Amniotic stem cell (primary cell): ENCODE results near the gene GYPC.
"Not testable (repeated sequence)": the region's sequence is repeated elsewhere in the genome, so short reads cannot be mapped to it uniquely, and the experiment has no call there.

Source experiments
- DNase-seq: peaks from one replicate; lab custom pipeline; 2025; lab: John Stamatoyannopoulos, UW

The GYPC gene

GRCh38 chr2:126699716-126700581 lies 44.0 kb downstream of the GYPC start:
- no peak for DNase-seq

- DNase-seq = no peak
These were observed 44.7 kb downstream of the GYPC start for GRCh38 chr2:126700677-126701076.

DNA sequence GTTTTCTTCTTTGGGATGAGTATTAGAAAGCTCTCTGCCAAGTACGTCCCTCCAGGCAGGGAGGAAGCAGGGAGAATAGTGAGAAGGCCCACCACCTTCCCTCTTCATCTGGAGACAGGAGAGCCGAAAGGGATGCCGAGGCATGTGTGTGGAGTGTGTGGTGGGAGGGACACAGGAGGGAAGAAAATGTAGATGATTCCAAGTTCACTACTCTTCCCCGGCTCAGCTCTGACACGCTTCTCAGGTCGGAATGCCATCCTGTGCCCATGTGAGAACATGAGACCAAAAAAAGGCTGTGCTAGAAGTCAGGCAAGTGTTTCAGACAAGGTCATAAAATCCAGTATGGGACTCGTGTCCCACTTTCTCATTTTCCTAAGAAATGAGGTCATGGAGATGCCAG lies 47.4 kb downstream of the GYPC start:
- no peak for DNase-seq

- no peak for DNase-seq
These were observed 48.6 kb downstream of the GYPC start for GRCh38 chr2:126704434-126705160.

GRCh38 chr2:126707191-126707590 lies 51.2 kb downstream of the GYPC start:
- DNase-seq = no peak

GRCh38 chr2:126707941-126708340 lies 52.0 kb downstream of the GYPC start:
- no peak for DNase-seq

- no peak for DNase-seq
These were observed 58.4 kb downstream of the GYPC start for GRCh38 chr2:126714191-126714965.

DNA sequence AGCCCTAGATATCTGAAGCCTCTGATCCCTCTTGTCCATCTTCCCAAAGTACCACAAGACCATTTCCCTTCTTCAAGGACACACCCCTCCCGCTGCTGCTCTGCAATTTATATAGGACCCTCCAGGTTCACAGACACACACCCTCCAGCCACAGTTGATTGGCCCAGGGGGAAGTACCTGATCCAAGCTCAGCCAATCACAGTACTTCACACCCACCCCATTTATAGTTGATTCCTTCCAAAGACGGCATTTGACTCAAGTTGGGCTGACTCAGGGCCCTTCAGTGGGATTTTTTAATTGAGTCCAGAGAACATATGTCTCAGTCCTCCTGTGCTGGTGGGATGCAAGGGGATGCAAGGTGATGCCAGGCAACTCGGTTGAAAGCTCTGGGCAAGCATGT lies 59.2 kb downstream of the GYPC start:
- DNase-seq = no peak

GRCh38 chr2:126715576-126716406 lies 59.8 kb downstream of the GYPC start:
- no peak for DNase-seq

- not testable (repeated sequence) for DNase-seq
These were observed 61.3 kb downstream of the GYPC start for GRCh38 chr2:126717277-126717676.

GRCh38 chr2:126717928-126718327 lies 62.0 kb downstream of the GYPC start:
- DNase-seq = no peak

DNA sequence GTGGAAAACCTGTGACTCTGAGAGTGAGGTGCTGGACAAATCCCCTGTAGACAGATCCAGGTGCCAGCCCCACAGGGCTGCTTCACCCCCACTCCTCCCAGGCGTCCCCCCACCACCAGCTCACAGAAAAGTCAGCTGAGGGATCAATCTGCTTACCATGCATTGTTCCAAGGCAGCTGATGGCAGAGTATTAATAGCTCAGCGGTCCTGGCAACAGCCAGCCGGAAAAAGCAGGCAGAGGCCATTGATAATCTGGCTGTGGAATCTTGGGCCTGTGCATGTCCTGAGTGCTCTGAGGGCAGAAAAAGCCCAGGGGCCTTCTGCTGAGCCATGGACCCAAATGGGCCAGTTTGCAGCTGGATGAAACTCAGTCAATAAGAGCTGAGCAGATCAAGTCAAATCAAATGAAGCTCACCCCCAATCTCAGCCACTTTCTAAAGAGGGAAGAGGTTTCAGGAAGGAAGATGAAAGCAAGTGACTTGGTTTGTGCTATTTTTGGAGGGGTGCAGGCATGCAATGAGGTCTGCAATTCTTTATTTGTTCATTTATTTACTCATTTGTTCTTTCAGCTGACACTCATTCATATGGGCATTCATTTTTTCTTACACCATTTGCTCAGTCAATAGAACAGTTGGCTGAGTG lies 63.4 kb downstream of the GYPC start:
- DNase-seq = no peak

GRCh38 chr2:126719833-126720351 lies 63.9 kb downstream of the GYPC start:
- no peak for DNase-seq

DNA sequence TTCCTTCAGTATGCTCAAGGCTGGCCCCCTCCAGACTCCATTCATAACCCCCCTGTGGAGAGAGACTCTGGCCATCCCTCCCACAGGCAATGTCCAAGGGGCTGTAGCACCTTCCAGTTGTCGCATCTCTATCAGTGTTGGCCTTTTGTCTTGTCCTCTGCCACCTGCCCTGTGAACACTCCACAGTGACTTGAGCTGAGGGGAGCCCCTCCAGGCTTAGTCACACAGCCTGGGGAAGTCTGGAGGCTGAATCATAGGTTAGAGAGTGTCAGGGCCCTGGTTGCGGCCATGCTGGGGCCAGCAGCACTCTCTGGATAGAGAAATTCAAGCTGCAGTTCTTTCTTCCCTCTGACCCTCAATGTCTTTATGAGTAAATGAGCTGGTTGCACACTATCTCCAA lies 64.7 kb downstream of the GYPC start:
- DNase-seq = no peak

DNA sequence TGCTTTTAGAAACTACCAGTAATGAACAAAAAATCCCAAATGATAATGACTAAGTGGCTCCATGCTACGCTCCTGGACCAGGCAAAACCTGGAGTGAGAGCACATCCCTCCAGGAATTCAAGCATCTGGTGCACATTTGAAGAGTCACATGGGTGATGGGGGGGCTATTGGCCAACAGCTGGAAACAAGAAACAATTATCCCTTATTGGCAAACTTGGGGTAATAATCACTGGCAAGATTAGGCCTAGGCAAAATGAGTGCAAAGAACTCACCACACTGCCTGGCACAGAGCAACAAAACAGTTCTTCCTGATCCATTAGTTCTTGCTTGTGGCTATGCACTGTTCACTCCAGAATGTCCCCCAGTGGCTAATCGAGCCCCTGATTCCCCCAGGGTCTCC lies 66.1 kb downstream of the GYPC start:
- no peak for DNase-seq

DNA sequence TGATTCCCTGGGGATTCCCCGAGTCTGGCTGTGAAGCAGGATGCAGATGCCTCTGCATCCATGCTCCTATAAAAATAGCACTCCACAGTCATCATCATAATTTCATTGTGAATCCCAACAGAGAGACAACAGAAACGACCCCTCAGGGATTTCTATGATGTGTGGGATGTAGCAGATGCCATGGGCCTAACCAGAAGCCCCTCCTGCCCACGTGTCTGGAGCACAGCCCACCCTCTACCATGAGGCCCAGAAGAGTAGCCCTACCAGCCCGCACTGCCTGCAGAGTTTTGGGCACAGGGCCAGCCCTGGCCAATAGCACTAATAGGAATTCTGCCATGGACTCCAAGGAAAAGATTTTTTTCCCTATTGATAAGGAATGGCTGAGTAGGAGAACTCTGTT lies 66.6 kb downstream of the GYPC start:
- DNase-seq = no peak

DNA sequence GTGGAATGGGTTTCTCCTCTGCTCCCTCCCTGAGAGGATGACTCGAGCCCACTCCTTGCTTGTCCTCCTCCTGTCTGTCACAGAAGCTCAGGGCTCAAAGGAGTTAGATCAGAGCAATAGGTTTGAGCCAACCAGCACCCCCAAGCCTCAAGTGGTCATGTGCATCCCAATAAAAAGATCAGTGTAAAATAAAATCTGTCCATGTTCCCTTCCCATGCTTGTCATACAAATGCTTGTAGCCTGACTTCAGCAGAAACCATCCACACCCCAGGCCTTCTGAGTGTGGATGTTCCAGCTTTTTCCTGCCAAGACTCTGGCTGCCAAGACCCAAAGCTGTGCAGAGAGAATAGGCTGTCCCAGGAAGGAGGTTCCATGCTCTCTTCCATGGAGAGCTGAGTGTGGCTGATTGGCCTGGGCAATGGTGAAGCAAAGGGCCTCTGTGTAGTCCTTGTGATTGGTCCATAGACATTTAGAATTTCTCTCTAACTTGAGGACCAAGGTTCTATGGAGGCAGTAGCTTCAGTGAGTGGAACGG lies 67.4 kb downstream of the GYPC start:
- no peak for DNase-seq

- no peak for DNase-seq
These were observed 69.6 kb downstream of the GYPC start for GRCh38 chr2:126725580-126725979.

DNA sequence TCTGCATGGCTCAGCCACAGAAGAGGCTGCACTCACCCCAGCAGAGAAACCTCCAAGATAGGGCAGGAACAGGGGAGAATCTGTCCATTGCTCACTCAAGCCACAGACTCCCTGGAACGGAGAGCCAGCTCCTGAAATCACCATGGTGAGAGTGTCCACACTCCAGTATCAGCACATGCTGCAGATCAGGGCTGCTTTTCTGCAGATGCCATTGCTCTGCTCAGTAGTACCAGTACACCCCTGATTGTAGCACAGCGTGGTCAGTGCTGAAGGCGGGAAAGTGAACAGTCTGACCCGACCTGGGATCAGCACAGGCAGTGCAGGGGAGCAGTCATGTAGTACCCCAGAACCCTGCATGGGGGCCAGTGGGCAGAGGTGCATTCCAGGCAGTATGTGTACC lies 73.9 kb downstream of the GYPC start:
- DNase-seq = no peak

GRCh38 chr2:126730655-126731054 lies 74.7 kb downstream of the GYPC start:
- no peak for DNase-seq

GRCh38 chr2:126731353-126731752 lies 75.4 kb downstream of the GYPC start:
- DNase-seq = no peak
